ENCODE data around the gene ARID3C. TPM values are rescaled to one million over a fixed set of nuclear protein-coding genes. Genes with fewer than 3 reads are reported as not detected.

The ARID3C gene
- total and polyA plus RNA-seq, 2 donors from 2014 or later: not detected

- peak in 1 of 5 donors; percentile 72 for DNase-seq
- H3K27me3 ChIP-seq (ENCODE audit: control insufficient read depth, insufficient read depth, low read length): no peaks in the 10 kb centered on the region
Measured at GRCh38 chr9:34658461-34658860, 29.6 kb upstream of the ARID3C start.

GRCh38 chr9:34656992-34657391 lies 28.1 kb upstream of the ARID3C start:
- no peak for TF ChIP-seq CTCF (IDR thresholded peaks at IDR 0.05; ENCODE audit: borderline replicate concordance, extremely low read depth, insufficient read depth)
- intact Hi-C loops (cut with DNase I): no loop called here
- Histone ChIP-seq H3K27ac (ENCODE audit: low read depth in 2 of 2, low read length in 2 of 2) (no peak overlapping the region), H3K4me3 (ENCODE audit: low read length in 3 of 3) (no peak overlapping the region), H3K9me3 (ENCODE audit: control insufficient read depth in 2 of 3, insufficient read depth in 1 of 3, low read length in 3 of 3) (no peaks in the 10 kb centered on the region), H3K36me3 (ENCODE audit: control insufficient read depth in 2 of 3, insufficient read depth in 3 of 3, low read length in 3 of 3) (peaks cover 0 to 4% (median 0%) of the 10 kb centered on the region in 3 donors), H3K4me1 (ENCODE audit: control insufficient read depth in 2 of 3, insufficient read depth in 2 of 3, low read depth in 1 of 3, low read length in 3 of 3) (peaks cover 13 to 20% (median 14%) of the 10 kb centered on the region in 3 donors), H3K27me3 (ENCODE audit: control insufficient read depth, insufficient read depth, low read length) (no peaks in the 10 kb centered on the region), H3K9ac (ENCODE audit: low read length in 3 of 3) (no peak overlapping the region)
- FAIRE-seq (no peak), DNase-seq (no peak)

More at GRCh38 chr9:34658461-34658860, 29.6 kb upstream of the ARID3C start:
- Histone ChIP-seq H3K4me3 (ENCODE audit: low read length in 3 of 3) (no peak overlapping the region), H3K9ac (ENCODE audit: low read length in 3 of 3) (no peak overlapping the region), H3K27ac (ENCODE audit: low read depth in 2 of 2, low read length in 2 of 2) (no peak overlapping the region), H3K9me3 (ENCODE audit: control insufficient read depth in 2 of 3, insufficient read depth in 1 of 3, low read length in 3 of 3) (no peaks in the 10 kb centered on the region), H3K4me1 (ENCODE audit: control insufficient read depth in 2 of 3, insufficient read depth in 2 of 3, low read depth in 1 of 3, low read length in 3 of 3) (peaks cover under 1 to 5% (median 1%) of the 10 kb centered on the region in 3 donors), H3K36me3 (ENCODE audit: control insufficient read depth in 2 of 3, insufficient read depth in 3 of 3, low read length in 3 of 3) (peaks cover 0 to 4% (median 0%) of the 10 kb centered on the region in 3 donors)
- intact Hi-C loops (cut with DNase I): no loop called here
- no peak for FAIRE-seq
- TF ChIP-seq CTCF (IDR thresholded peaks at IDR 0.05; ENCODE audit: borderline replicate concordance, extremely low read depth, insufficient read depth): no peak

GRCh38 chr9:34655394-34655793 lies 26.5 kb upstream of the ARID3C start:
- H3K4me3 ChIP-seq (ENCODE audit: low read length in 3 of 3): no peak overlapping the region
- H3K9me3 ChIP-seq (ENCODE audit: control insufficient read depth in 2 of 3, insufficient read depth in 1 of 3, low read length in 3 of 3): no peaks in the 10 kb centered on the region
- FAIRE-seq (no peak), DNase-seq (no peak)
- H3K27me3 ChIP-seq (ENCODE audit: control insufficient read depth, insufficient read depth, low read length): no peaks in the 10 kb centered on the region
- intact Hi-C loops (cut with DNase I): no loop called here
- no peak overlapping the region for H3K9ac ChIP-seq (ENCODE audit: low read length in 3 of 3)
- peaks cover 16 to 31% (median 20%) of the 10 kb centered on the region in 3 donors for H3K4me1 ChIP-seq (ENCODE audit: control insufficient read depth in 2 of 3, insufficient read depth in 2 of 3, low read depth in 1 of 3, low read length in 3 of 3)
- TF ChIP-seq CTCF (IDR thresholded peaks at IDR 0.05; ENCODE audit: borderline replicate concordance, extremely low read depth, insufficient read depth): no peak
- H3K36me3 ChIP-seq (ENCODE audit: control insufficient read depth in 2 of 3, insufficient read depth in 3 of 3, low read length in 3 of 3): peaks cover 0 to 2% (median 0%) of the 10 kb centered on the region in 3 donors
- no peak overlapping the region for H3K27ac ChIP-seq (ENCODE audit: low read depth in 2 of 2, low read length in 2 of 2)

Data from kidney (tissue), 14 donors.